ENCODE results near the gene ACSS1.

DNA sequence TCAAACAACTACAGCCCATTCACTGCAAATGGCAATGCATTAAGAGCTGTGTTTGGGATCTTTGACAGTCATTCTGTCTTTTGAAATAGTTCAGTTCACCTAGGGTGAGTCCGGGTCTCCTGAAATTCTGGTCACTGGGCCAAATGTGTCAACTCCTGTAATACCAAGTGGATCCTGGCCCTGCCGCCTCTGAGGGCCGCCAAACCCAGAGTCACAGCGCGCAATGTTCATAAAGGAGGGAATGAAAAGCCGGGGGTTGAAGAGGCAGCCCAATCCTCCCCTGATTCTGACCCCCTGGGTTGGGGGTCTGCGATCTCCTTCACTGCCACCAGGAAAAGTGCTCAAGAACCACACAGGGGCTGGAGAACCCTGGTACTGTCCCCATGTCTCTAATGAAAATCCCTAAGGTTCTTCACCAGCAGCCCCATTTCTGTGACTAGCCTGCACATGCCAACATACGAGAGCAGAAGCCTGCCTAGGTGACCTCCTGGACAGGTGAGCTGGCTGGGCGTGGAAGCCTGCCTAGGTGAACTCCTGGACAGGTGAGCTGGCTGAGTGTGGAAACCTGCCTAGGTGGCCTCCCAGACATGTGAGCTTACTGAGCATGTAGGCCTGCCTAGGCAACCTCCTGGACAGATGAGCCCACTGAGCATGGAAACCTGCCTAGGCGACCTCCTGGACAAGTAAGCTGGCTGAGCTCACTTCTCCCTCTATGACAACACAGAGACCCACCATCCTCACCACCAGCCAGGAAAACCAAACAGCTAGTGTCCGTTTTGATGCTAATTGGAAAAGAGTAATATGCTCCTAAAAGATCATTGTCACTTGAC lies 49.3 kb downstream of the ACSS1 start:
- TF ChIP-seq, protein P1, sequence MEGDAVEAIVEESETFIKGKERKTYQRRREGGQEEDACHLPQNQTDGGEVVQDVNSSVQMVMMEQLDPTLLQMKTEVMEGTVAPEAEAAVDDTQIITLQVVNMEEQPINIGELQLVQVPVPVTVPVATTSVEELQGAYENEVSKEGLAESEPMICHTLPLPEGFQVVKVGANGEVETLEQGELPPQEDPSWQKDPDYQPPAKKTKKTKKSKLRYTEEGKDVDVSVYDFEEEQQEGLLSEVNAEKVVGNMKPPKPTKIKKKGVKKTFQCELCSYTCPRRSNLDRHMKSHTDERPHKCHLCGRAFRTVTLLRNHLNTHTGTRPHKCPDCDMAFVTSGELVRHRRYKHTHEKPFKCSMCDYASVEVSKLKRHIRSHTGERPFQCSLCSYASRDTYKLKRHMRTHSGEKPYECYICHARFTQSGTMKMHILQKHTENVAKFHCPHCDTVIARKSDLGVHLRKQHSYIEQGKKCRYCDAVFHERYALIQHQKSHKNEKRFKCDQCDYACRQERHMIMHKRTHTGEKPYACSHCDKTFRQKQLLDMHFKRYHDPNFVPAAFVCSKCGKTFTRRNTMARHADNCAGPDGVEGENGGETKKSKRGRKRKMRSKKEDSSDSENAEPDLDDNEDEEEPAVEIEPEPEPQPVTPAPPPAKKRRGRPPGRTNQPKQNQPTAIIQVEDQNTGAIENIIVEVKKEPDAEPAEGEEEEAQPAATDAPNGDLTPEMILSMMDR (conservative IDR thresholded peaks at IDR 0.05; ENCODE audit: low read depth, low read length), result no peak
- no peak for TF ChIP-seq EZH2 (IDR thresholded peaks at IDR 0.05; ENCODE audit: low read length, unreplicated experiment)
